ENCODE results near the gene UBXN11. TPM values are rescaled to one million over a fixed set of nuclear protein-coding genes. Genes with fewer than 3 reads are reported as not detected.
A peak's percentile ranks its signal among the peaks of the same experiment; 100 is the strongest.

Gene UBXN11
- total and polyA plus RNA-seq, 2 donors (not counting 1 experiment from before 2014, with no cell fraction given) = 68.0 to 81.4 TPM

DNA sequence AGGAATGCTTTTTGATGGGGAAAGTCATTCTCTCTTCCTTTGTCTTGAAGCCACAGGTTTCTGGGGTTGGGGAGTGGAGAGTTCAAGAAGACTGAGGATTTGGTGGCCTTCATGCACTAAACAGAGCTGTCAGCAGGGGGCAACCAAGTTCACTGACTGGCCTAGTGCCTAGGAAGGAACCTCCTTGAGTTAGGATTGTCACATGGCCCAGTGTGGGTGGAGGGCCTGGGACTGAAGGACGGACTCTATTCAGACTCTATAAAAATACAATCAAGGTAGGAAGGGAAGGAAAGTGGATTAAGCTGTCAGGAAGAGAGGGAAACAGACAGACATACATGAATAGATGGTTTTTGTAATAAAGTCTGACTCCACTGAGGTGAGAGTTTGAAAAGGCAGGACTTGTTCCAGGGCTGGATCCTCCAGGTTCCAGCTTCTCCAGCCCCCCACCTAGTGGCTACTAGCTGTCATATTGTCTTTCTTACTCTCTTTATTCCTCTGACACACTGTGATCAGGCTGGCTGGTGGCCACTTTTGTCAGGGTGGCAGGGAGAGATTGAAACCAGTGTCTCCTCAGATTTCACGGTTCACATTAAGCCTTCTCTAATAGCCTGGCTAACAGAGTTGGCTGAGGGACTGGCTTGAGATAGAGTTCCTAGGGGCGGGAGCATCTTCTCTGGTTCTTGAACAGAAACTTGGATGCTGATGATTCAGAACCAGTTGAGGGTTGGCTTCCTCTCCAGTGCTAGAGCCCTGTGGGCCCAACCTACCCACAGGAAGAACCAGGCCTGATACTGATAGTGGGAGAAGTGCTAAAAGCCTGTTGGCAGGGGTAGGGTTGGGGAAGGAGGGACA, 30.6 kb downstream of the UBXN11 start:
- TF ChIP-seq, protein P1, sequence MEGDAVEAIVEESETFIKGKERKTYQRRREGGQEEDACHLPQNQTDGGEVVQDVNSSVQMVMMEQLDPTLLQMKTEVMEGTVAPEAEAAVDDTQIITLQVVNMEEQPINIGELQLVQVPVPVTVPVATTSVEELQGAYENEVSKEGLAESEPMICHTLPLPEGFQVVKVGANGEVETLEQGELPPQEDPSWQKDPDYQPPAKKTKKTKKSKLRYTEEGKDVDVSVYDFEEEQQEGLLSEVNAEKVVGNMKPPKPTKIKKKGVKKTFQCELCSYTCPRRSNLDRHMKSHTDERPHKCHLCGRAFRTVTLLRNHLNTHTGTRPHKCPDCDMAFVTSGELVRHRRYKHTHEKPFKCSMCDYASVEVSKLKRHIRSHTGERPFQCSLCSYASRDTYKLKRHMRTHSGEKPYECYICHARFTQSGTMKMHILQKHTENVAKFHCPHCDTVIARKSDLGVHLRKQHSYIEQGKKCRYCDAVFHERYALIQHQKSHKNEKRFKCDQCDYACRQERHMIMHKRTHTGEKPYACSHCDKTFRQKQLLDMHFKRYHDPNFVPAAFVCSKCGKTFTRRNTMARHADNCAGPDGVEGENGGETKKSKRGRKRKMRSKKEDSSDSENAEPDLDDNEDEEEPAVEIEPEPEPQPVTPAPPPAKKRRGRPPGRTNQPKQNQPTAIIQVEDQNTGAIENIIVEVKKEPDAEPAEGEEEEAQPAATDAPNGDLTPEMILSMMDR (IDR thresholded peaks at IDR 0.05) = peak; percentile 88
- no peak for TF ChIP-seq EZH2 (IDR thresholded peaks at IDR 0.05; ENCODE audit: borderline replicate concordance, insufficient read depth, low read depth, low read length, poor library complexity, severe bottlenecking)
- peak overlapping the region; percentile 47 for H3K4me2 ChIP-seq (replicated peaks; ENCODE audit: low read depth, low read length, poor library complexity, severe bottlenecking)
- Mint-ChIP-seq H3K4me1 (peaks cover 42% of the 10 kb centered on the region), H3K27ac (peak overlapping the region; percentile 89), H3K9me3 (ENCODE audit: insufficient read depth) (no peaks in the 10 kb centered on the region), H3K27me3 (no peaks in the 10 kb centered on the region), H3K4me3 (peak overlapping the region; percentile 66)
- ChIA-PET POLR2A (interaction anchor here (1.2 to 21.9 kb wide), 4 partner anchors 9 to 1036 kb away, joined by 6 to 1239 read pairs (median 12); partner anchors contain the start of gene CD52), CTCF (interaction anchor here (0.7 to 26.4 kb wide), 18 partner anchors 12 to 141 kb away, joined by 3 to 1400 read pairs (median 4); partner anchors contain the start of genes C1orf232, CD52, CEP85 and UBXN11)
- H3K9me3 ChIP-seq (ENCODE audit: control extremely low read depth in 1 of 3, control insufficient read depth in 2 of 3, insufficient read depth in 1 of 3, low read length in 2 of 3) = no peaks in the 10 kb centered on the region
- ATAC-seq (ENCODE audit: low read depth) (peak; percentile 45), DNase-seq (peak; percentile 84)
- H4K20me1 ChIP-seq (ENCODE audit: control insufficient read depth, insufficient read depth, low read length, poor library complexity, severe bottlenecking) = peaks cover 9% of the 10 kb centered on the region
- H3K79me2 ChIP-seq (ENCODE audit: control insufficient read depth, insufficient read depth, low read length) = peaks cover 19% of the 10 kb centered on the region
- peak overlapping the region; percentile 60 for H2AFZ ChIP-seq (ENCODE audit: insufficient read depth, low read depth, low read length, poor library complexity, severe bottlenecking)
- H3K9ac ChIP-seq (ENCODE audit: low read length) = no peak overlapping the region
- intact Hi-C loops (cut with micrococcal nuclease) = loop anchor here (1.0 kb wide), 6 partner anchors 8 to 145 kb away; partner anchors contain the start of gene CEP85
- peaks cover 32 to 53% of the 10 kb centered on the region in 2 donors for H3K4me1 ChIP-seq (ENCODE audit: control insufficient read depth in 2 of 2, insufficient read depth in 2 of 2, low read length in 2 of 2)
- H3K36me3 ChIP-seq (replicated peaks in 1 of 2; ENCODE audit: control extremely low read depth in 1 of 2, control insufficient read depth in 1 of 2, extremely low read depth in 1 of 2, insufficient read depth in 2 of 2, low read length in 1 of 2) = peaks cover 0 to 21% of the 10 kb centered on the region in 2 experiments
- no peaks in the 10 kb centered on the region for H3K27me3 ChIP-seq (replicated peaks in 1 of 4; ENCODE audit: control extremely low read depth in 1 of 4, control insufficient read depth in 3 of 4, insufficient read depth in 4 of 4, low read length in 3 of 4)
- peak overlapping the region; percentile 17 to 68 for H3K27ac ChIP-seq (ENCODE audit: low read length in 2 of 2)
- H3K4me3 ChIP-seq (ENCODE audit: control extremely low read depth in 1 of 5, extremely low read depth in 1 of 5, insufficient read depth in 1 of 5, low read depth in 2 of 5, low read length in 4 of 5) = no peak overlapping the region
- no CpG with 5 or more reads among the region's 3 CpGs for WGBS (ENCODE audit: insufficient coverage)
